CD4-positive, alpha-beta memory T cell (primary cell): ENCODE results near the gene ABHD17A. TPM values are rescaled to one million over a fixed set of nuclear protein-coding genes. Genes with fewer than 3 reads are reported as not detected.

Experiments used
- CTCF ChIA-PET: fragments of 350-600 bp; sonication (Branson Sonifier 250); formaldehyde crosslinking; loops from one replicate; lab custom pipeline; 2021; ENCODE audit warnings: inconsistent platforms; ENCODE audit not compliant: partially characterized antibody; lab: Charles Lee
- POLR2A ChIA-PET: fragments of 350-600 bp; sonication (Branson Sonifier 250); formaldehyde crosslinking; loops from one replicate; lab custom pipeline; 2021; ENCODE audit not compliant: partially characterized antibody; lab: Charles Lee
- DNase-seq, 5 donors: peaks; one replicate each; pipeline versions ENCODE4 v3.0.0 to v3.0.0-alpha.2; 2020 to 2022; ENCODE audit warnings: mixed read lengths in 1 of 5
- H3K27ac ChIP-seq: one replicate; pipeline ENCODE4 v1.7.0; 2013; ENCODE audit warnings: low read depth, low read length
- H3K27me3 ChIP-seq: 2 replicates; pipeline ENCODE4 v1.7.0; 2013; ENCODE audit warnings: mild to moderate bottlenecking, low read length, moderate library complexity; ENCODE audit not compliant: insufficient read depth
- H3K36me3 ChIP-seq: 2 replicates; pipeline ENCODE4 v1.7.0; 2013; ENCODE audit warnings: mild to moderate bottlenecking, low read length, moderate library complexity; ENCODE audit not compliant: insufficient read depth
- H3K4me1 ChIP-seq: 2 replicates; pipeline ENCODE4 v1.7.0; 2013; ENCODE audit warnings: mild to moderate bottlenecking, low read length, moderate library complexity; ENCODE audit not compliant: insufficient read depth
- H3K4me3 ChIP-seq, 2 donors: one replicate each; pipeline ENCODE4 v1.7.0; 2013; ENCODE audit warnings: low read length in 2 of 2, mild to moderate bottlenecking in 1 of 2
- H3K9me3 ChIP-seq, 2 donors: one replicate each; pipeline ENCODE4 v1.7.0; 2013; ENCODE audit warnings: low read length in 2 of 2, control low read depth in 1 of 2; ENCODE audit not compliant: control insufficient read depth in 1 of 2
- H3K27ac Mint-ChIP-seq, 7 donors: one replicate each; pipeline ENCODE4 v1.8.0; 2020 to 2021; ENCODE audit warnings: mixed read lengths in 7 of 7, mild to moderate bottlenecking in 6 of 7, inconsistent platforms in 3 of 7, moderate library complexity in 3 of 7
- H3K27me3 Mint-ChIP-seq, 2 donors: one replicate each; pipeline ENCODE4 v1.8.0; 2020 to 2021; ENCODE audit warnings: mixed read lengths in 2 of 2
- H3K36me3 Mint-ChIP-seq, 2 donors: one replicate each; pipeline ENCODE4 v1.8.0; 2020 to 2021; ENCODE audit warnings: mixed read lengths in 2 of 2, inconsistent platforms in 1 of 2, mild to moderate bottlenecking in 1 of 2
- H3K4me1 Mint-ChIP-seq, 4 donors: one replicate each; pipeline ENCODE4 v1.8.0; 2020 to 2021; ENCODE audit warnings: mixed read lengths in 4 of 4, mild to moderate bottlenecking in 1 of 4
- H3K4me3 Mint-ChIP-seq, 8 donors: one replicate each; pipeline ENCODE4 v1.8.0; 2020 to 2021; ENCODE audit warnings: mixed read lengths in 8 of 8, mild to moderate bottlenecking in 7 of 8, moderate library complexity in 6 of 8, inconsistent platforms in 3 of 8
- H3K9me3 Mint-ChIP-seq, 8 donors: one replicate each; pipeline ENCODE4 v1.8.0; 2020 to 2021; ENCODE audit warnings: mixed read lengths in 8 of 8, mild to moderate bottlenecking in 5 of 8, inconsistent platforms in 3 of 8, moderate library complexity in 1 of 8
- intact Hi-C: fragments of 100-400 bp; cut with micrococcal nuclease; formaldehyde crosslinking; loops from one replicate; pipeline ENCODE4 v1.15.1; 2023
- polyA plus RNA-seq, 2 donors: library from polyadenylated mRNA; unstranded; fragments of 300-500 nt; fragmentation: Illumina TruSeq; gene quantifications; one replicate each; pipeline ENCODE4 v1.2.3, GENCODE V29; 2021
- total RNA-seq, 2 experiments: library from RNA; stranded (reverse); gene quantifications; one replicate each; pipeline ENCODE4 v1.2.3, GENCODE V29; 2021

ABHD17A gene
- total and polyA plus RNA-seq, 4 experiments from 2014 or later, result 106 to 204 (median 123) TPM

DNA sequence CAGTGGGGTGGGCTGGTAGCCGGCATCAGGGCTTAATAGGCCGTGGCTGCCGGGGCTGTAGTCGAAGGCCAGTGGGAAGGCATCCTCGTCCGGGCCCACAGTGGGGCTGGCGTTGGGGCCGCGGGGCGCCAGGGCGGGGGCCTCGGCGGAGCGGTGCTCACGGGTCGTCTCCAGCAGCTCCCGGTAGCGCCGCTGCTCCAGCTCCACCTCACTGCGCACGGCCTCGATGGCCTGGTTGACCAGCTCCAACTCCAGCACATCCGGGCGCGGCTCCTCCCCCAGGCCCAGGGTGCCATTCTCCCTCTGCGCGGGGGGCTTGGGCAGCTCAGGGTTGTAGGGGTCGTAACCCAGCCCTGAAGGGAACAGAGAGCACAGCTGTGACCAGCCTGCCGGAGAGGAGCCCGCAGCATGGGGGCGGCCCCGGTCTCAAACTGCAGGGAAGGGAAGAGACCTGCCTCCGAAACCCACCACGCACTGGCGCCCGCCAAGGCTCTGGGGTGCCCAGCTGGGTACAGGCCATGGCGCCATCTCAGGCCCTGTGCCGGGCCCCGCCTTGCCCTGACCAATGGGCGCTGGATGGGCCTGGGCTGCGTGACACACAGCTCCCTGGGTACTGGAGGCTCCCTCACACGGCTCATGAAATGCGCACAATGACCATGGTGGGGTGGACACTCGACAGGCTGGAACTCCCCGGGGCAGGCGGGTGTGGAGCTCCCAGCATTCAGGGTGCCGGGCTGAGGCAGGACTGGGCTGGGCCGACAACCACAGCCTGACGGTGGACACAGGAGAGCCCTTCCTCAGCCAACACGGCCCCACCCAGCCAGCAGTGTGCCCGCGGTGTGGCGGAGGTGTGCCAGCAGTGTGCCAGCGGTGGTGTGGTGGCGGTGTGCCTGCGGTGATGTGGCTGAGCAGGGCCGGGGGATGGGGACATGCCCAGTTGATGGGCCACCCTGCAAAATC, 56.7 kb downstream of the ABHD17A start:
- Mint-ChIP-seq H3K36me3 (peaks cover 4 to 18% of the 10 kb centered on the region in 2 donors), H3K4me3 (no peak overlapping the region), H3K9me3 (no peaks in the 10 kb centered on the region), H3K27me3 (no peaks in the 10 kb centered on the region), H3K4me1 (peaks cover 0 to 16% (median 1%) of the 10 kb centered on the region in 4 donors), H3K27ac (no peak overlapping the region)
- Histone ChIP-seq H3K9me3 (no peaks in the 10 kb centered on the region), H3K4me1 (peaks cover 6% of the 10 kb centered on the region), H3K27ac (no peak overlapping the region), H3K36me3 (peaks cover 14% of the 10 kb centered on the region), H3K27me3 (no peaks in the 10 kb centered on the region), H3K4me3 (no peak overlapping the region)
- POLR2A ChIA-PET, result interaction anchor here (0.5 kb wide), 1 partner anchor 135 kb away, joined by 4 read pairs; no protein-coding TSS in a partner anchor
- intact Hi-C loops, result loop anchor here (10.0 kb wide), 1 partner anchor 154 kb away; no protein-coding TSS in a partner anchor
- no peak for DNase-seq
- CTCF ChIA-PET, result interaction anchor here (1.2 to 7.6 kb wide), 2 partner anchors 11 to 40 kb away, joined by 6 to 77 read pairs; no protein-coding TSS in a partner anchor

DNA sequence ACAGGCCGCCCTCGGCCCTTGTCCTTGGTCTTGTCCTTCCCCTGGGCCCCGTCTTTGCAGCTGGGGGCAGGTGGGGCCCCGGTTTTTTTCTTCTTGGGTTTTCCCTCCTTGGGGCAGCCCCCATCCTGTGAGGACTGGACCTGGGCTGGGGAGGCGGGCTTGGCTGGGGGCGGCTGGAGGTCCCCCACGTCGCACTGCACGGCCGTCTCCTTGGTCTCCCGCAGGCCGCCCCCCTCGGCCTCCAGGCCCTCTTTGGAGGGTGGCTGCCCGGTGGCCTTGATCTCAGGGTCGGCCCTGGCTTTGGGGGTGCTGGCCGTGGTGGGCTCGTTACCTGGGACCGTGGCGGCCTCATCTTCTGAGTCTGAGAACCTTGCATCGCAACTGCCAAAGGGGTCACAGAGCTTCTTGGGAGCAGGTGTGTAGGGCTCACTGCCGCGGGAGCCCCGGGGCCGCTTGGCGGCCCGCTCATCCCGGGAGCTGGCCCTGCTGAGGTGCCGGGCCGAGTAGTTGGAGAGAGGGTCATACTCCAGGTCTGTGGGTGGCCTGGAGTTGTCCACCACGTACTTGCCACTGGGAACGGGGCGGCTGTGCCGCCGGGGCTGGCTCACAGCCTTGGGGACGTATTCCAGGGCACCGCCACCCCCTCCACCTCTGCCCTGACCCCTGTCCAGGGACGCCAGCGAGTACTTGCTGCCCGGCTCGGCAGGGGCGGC, 57.6 kb downstream of the ABHD17A start:
- POLR2A ChIA-PET, result interaction anchor here (0.5 kb wide), 1 partner anchor 136 kb away, joined by 4 read pairs; no protein-coding TSS in a partner anchor
- intact Hi-C loops, result loop anchor here (10.0 kb wide), 1 partner anchor 153 kb away; no protein-coding TSS in a partner anchor
- Histone ChIP-seq H3K9me3 (no peaks in the 10 kb centered on the region), H3K4me3 (no peak overlapping the region), H3K27me3 (no peaks in the 10 kb centered on the region), H3K27ac (no peak overlapping the region), H3K4me1 (peaks cover 6% of the 10 kb centered on the region), H3K36me3 (peaks cover 21% of the 10 kb centered on the region)
- Mint-ChIP-seq H3K36me3 (peaks cover 4 to 21% of the 10 kb centered on the region in 2 donors), H3K27ac (no peak overlapping the region), H3K4me1 (peaks cover 0 to 16% (median 1%) of the 10 kb centered on the region in 4 donors), H3K27me3 (no peaks in the 10 kb centered on the region), H3K9me3 (no peaks in the 10 kb centered on the region), H3K4me3 (no peak overlapping the region)
- DNase-seq, result no peak
- CTCF ChIA-PET, result interaction anchor here (1.2 to 7.6 kb wide), 2 partner anchors 12 to 39 kb away, joined by 6 to 77 read pairs; no protein-coding TSS in a partner anchor

Other genes with a start within 250 kb of the ABHD17A start
- 10 to 100 TPM; 72.0 to 75.7 TPM for gene TCF3, start 232.9 kb downstream of the ABHD17A start, total RNA-seq
- 10 to 100 TPM in 1 of 2 donors, 1 to 10 TPM in 1; 1.8 to 13.3 TPM for gene TCF3, start 232.9 kb downstream of the ABHD17A start, polyA plus RNA-seq
- not detected for gene ONECUT3, start 132.0 kb downstream of the ABHD17A start, total RNA-seq
- not detected for gene ONECUT3, start 132.0 kb downstream of the ABHD17A start, polyA plus RNA-seq
- 1 to 10 TPM; 4.9 to 5.5 TPM for gene ATP8B3, start 73.2 kb downstream of the ABHD17A start, total RNA-seq
- 1 to 10 TPM in 1 of 2 donors, under 1 TPM in 1; 0.73 to 2.3 TPM for gene ATP8B3, start 73.2 kb downstream of the ABHD17A start, polyA plus RNA-seq
- 10 to 100 TPM; 57.1 to 57.3 TPM for gene REXO1, start 37.0 kb downstream of the ABHD17A start, total RNA-seq
- 10 to 100 TPM in 1 of 2 donors, 1 to 10 TPM in 1; 1.5 to 11.9 TPM for gene REXO1, start 37.0 kb downstream of the ABHD17A start, polyA plus RNA-seq
- gene KLF16, start 21.9 kb downstream of the ABHD17A start, total RNA-seq, result 10 to 100 TPM; 17.9 to 19.3 TPM
- 1 to 10 TPM in 1 of 2 donors, under 1 TPM in 1; 0.39 to 1.3 TPM for gene KLF16, start 21.9 kb downstream of the ABHD17A start, polyA plus RNA-seq
- gene ADAT3, start 19.9 kb upstream of the ABHD17A start, total RNA-seq, result 1 to 10 TPM; 3.7 to 4.9 TPM
- gene ADAT3, start 19.9 kb upstream of the ABHD17A start, polyA plus RNA-seq, result 1 to 10 TPM; 1.4 to 3.9 TPM
- gene SCAMP4, start 19.9 kb upstream of the ABHD17A start, total RNA-seq, result 10 to 100 TPM; 23.4 to 29.1 TPM
- 10 to 100 TPM in 1 of 2 donors, 1 to 10 TPM in 1; 9.8 to 15.5 TPM for gene SCAMP4, start 19.9 kb upstream of the ABHD17A start, polyA plus RNA-seq
- gene CSNK1G2, start 55.7 kb upstream of the ABHD17A start, total RNA-seq, result 100 to 1,000 TPM; 142 to 144 TPM
- gene CSNK1G2, start 55.7 kb upstream of the ABHD17A start, polyA plus RNA-seq, result 10 to 100 TPM; 11.3 to 56.7 TPM
- gene BTBD2, start 130.2 kb upstream of the ABHD17A start, total RNA-seq, result 10 to 100 TPM; 52.2 to 59.4 TPM
- gene BTBD2, start 130.2 kb upstream of the ABHD17A start, polyA plus RNA-seq, result 1 to 10 TPM; 2.8 to 6.6 TPM
- gene MKNK2, start 165.7 kb upstream of the ABHD17A start, total RNA-seq, result 100 to 1,000 TPM; 194 to 195 TPM
- 10 to 100 TPM; 24.1 to 63.9 TPM for gene MKNK2, start 165.7 kb upstream of the ABHD17A start, polyA plus RNA-seq
- 100 to 1,000 TPM; 130 to 135 TPM for gene MOB3A, start 210.8 kb upstream of the ABHD17A start, total RNA-seq
- gene MOB3A, start 210.8 kb upstream of the ABHD17A start, polyA plus RNA-seq, result 100 to 1,000 TPM in 1 of 2 donors, 10 to 100 TPM in 1; 29.6 to 114 TPM
- gene IZUMO4, start 211.4 kb upstream of the ABHD17A start, total RNA-seq, result 10 to 100 TPM; 18.6 to 22.1 TPM
- gene IZUMO4, start 211.4 kb upstream of the ABHD17A start, polyA plus RNA-seq, result 1 to 10 TPM in 1 of 2 donors, under 1 TPM in 1; 0.84 to 1.2 TPM